Stimulated activated CD8-positive, alpha-beta memory T cell treated with anti-CD3 and anti-CD28 coated beads, Interleukin-12 subunit alpha, Interleukin-12 subunit beta, amount 100 ng/mL, for 24 hours (primary cell): ENCODE results near the gene TFF1.

Experiments
- DNase-seq: peaks from one replicate; pipeline ENCODE4 v3.0.0-alpha.2; 2020; ENCODE audit errors: extremely low read depth

The TFF1 gene

DNA sequence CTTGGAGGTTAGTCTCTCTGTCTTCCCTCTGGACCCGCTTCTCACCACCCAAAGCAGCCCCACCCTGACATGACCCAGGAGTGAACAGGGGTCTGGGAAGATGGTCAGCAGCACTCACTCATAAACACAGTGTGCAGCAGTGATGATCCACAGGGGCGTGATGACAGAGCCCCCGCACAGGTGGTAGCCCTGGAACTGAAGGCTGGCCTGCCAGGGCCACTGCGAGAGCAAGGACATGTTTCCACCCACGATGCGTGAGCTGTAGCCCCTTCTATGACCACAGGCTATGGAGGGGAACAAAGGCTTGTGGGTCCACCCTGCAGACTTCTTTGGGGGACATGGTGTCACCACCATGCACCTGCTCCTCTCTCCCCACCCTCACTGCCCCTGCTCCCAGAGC, 16.6 kb upstream of the TFF1 start:
- DNase-seq = no peak

GRCh38 chr21:42381347-42381984, 15.1 kb upstream of the TFF1 start:
- no peak for DNase-seq

DNA sequence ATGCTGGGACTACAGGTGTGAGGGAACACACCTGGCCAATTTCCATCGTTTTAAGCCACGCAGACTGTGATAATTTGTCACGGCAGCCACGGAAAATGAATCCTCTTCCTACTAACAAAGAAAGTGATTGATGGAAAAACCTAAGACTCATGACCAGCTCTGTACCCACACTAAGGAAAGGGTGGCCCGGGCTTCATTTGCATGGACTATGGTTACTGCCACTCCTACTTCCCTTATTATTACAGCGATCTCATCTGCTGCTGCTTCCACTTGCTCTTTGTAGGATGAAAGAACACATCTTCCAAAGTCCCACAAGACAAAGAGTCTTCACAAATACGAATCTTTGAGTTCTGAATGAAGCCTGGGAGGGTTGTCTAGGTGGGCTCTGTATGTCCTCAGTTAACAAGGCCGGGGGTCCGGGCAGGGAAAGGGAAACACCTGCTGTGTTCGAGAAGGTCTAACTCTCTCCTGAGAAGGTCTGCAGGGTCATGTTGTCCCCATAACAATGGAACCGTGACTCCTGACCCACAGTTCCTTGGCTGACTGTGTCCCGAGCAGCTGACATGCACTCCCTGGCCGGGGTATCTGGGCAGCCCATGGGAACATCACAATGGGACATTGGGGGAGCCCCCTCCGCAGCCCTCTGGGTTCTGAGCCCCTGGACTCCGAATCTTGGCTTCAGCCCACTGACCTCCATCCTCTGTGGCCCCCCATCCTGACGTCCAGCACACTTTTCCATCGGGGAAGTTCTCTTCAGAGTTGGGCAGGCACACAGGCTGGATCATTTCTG, 13.3 kb upstream of the TFF1 start:
- no peak for DNase-seq

DNA sequence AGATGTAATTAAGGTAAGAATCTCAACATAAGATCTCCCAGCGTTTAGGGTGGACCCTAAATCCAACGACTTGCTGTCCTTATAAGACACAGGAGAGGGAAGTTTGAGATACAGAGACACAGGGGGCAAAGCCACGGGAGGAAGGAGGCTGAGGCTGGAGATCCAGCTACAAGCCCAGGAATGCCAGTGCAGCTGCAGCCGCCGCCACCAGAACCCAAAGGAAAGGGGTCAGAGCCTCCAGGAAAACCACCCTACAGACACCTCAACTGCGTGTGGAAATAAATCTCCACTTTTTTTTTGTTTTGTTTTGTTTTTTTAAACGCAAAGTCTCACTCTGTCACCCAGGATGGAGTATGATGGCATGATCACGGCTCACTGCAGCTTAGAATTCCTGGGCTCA, 12.1 kb upstream of the TFF1 start:
- DNase-seq = no peak

DNA sequence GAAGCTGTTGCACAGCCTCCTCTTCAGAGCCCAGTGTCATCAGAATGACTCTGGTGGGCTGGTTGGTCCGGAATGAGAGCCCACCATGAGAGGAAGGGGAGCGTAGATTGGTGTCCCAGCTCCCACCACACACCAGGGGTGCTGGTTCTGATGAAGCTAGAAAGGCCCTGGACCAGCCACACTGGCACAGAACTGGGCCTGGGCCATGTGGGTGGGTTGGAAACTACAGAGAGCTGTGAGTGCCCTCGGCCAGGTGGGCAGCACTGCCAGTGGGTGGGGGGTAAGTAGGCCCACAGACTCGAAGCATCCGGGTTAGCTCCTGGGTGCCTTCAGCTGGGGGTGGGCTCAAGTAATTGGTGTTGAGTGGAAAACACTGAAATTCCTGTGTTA, 11.6 kb upstream of the TFF1 start:
- no peak for DNase-seq

DNA sequence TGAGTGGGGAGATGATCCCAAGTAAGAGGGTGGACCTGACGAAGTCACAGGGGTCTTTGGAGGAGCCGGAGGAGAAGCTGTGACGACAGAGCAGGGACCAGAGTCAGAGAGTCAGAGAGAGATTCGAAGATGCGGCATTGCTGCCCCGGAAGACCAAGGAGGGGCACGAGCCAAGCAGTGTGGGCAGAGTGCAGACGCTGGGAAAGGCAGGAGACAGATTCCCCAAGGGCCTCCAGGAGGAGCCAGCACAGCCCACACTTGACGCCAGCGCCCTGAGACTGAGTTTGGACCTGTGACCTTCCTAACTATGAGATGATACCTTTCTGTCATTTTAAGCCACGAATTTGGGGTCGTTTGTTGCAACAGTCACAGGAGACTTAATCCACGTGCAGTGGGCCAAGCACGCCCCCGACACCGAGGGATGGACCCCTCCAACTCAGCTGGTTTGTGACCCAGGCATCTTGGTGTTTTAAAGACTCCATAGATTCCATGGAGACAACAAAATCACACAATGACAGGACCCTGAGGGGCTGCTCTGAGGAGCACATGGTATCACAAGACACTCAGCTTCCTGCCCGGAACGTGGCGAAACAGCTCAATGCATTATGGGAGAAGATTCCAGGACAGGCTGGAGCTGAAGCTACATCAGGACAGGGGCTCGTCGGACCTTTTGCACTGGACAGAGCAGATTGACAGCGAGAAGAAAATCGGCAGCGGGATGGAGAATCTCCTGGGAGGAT, 11.0 kb upstream of the TFF1 start:
- no peak for DNase-seq

DNA sequence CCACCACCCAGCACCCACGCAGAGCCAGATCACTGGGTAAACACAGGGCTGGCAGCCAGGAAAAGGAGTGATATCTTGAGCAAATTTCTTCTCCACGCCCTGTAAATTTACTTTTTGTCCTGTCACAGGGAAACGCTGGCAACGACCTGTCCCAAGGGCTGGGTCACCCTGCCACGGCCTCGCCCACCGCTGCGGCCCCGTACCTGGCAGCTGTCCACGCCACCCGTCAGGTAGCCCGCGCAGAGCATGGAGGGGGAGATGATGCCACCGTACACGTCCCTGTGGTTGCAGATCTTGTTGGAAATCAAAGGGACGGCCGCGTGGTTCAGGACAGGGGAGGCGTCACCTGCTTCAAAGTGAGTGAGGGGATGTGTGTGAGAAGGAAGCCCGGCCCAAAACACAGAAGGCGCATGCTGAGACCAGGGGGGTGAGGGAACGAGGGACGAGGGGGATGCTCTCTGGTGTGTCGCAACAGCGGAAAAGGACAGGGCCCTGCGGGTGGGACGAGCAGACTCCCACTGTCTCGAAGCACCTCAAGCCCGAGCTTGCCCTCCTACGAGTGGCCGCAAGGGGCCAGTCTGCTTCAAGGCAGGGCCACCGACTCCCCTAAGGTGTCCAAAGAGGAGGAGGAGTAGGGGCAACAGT, 10.1 kb upstream of the TFF1 start:
- no peak for DNase-seq

GRCh38 chr21:42375966-42376337, 9.6 kb upstream of the TFF1 start:
- DNase-seq = no peak

GRCh38 chr21:42375506-42375905, 9.2 kb upstream of the TFF1 start:
- no peak for DNase-seq

- no peak for DNase-seq
Observed at GRCh38 chr21:42374864-42375499, 8.6 kb upstream of the TFF1 start.

GRCh38 chr21:42374457-42374856, 8.1 kb upstream of the TFF1 start:
- DNase-seq = no peak

DNA sequence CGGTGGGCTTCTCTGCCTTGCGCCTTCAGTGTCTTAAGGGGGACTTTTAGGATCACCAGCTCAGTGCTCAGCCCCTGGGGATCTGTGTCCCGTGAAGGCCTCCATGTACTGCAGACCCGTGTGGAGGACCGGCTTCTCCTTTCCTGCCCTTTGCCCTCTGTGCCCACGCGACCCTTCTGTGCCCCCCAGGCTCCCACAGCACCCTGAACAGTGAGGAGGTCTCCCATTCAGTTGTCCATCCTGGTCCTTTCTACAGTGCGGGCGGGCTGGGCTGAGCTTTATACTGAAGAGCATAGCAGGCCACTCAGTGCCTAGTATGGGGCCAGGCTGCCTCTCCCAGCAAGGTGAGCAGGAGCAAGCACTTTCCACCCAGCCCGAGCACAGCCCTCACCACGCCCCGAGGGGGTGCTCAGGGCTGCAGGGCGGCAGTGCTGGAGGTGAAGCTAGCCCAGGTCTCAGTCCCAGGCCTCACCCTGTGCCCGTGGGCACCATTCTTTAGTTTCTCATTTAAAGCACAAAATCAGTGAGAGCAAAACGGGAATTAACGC, 7.6 kb upstream of the TFF1 start:
- DNase-seq = no peak

GRCh38 chr21:42373196-42373907, 7.0 kb upstream of the TFF1 start:
- DNase-seq = no peak

GRCh38 chr21:42370894-42371654, 4.7 kb upstream of the TFF1 start:
- no peak for DNase-seq

DNA sequence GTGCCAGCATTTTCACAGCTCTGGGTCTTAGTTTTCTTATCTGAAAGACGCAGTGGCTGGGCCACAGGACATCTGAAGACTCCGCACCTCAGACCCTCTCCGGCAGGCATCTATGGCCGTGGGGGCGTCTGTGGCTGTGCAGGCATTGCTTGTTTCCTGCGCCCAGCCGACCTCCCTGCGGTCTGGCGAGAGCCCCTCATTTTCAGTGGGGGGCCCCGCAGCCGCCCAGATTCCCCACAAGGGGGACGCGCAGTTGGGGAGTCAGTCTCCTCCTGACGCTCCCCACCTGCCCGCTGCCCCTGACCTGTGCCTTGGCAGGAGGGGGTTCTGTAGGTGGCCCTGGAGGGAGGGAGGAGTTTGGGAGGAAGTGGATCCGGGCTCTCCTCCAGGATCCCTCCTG, 3.5 kb upstream of the TFF1 start:
- no peak for DNase-seq

- DNase-seq = no peak
Observed at GRCh38 chr21:42367367-42368165, 1.2 kb upstream of the TFF1 start.

GRCh38 chr21:42365770-42366169, 565 bp downstream of the TFF1 start:
- DNase-seq = no peak

DNA sequence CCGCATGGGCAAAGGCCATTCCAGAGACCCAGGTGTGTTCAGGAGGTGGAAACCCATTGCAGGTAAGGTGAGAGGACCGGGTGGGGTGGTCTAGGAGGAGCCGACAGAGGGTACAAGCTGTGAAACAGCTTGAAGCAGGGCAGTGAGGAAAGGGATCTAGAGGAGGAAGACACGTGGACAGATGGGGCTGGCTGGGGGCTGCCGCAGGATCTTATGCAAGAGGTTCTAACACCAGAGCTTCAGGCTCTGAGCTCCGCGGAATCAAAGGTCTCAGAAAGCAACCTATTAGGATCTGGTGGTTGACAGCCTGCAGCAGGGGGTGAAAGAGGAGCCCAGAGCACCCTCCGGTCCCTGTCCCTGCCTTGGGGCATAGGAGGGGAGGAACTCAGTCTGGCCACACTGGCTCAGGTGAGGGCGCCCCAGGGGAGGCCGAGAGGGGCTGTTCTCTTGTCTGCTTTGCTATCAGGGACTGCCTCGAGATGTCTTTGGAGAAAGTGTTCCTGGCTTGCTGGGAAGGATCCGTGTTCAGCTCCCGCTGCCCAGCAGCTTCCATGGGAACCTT, 1.9 kb downstream of the TFF1 start:
- DNase-seq = no peak

GRCh38 chr21:42363312-42363711, 3.0 kb downstream of the TFF1 start:
- no peak for DNase-seq
